ENCODE data around the gene PCSK4.
"Not testable (repeated sequence)": the region's sequence is repeated elsewhere in the genome, so short reads cannot be mapped to it uniquely, and the experiment has no call there.

The PCSK4 gene

GRCh38 chr19:1440418-1440801 lies 49.7 kb downstream of the PCSK4 start:
- no peak for DNase-seq (ENCODE audit: low spot score)
- no peak for TF ChIP-seq CTCF (IDR thresholded peaks at IDR 0.05; ENCODE audit: extremely low read depth, insufficient read depth, missing control alignments)

GRCh38 chr19:1439525-1440417 lies 50.4 kb downstream of the PCSK4 start:
- DNase-seq (ENCODE audit: low spot score); in situ Hi-C loops (cut with MboI; ENCODE audit: low pct_unique_long_range_greater_than_20kb, low sequenced_read_pairs, unreplicated experiment): not testable (repeated sequence)

More at GRCh38 chr19:1440418-1440801, 49.7 kb downstream of the PCSK4 start:
- in situ Hi-C loops (cut with MboI; ENCODE audit: low pct_unique_long_range_greater_than_20kb, low sequenced_read_pairs, unreplicated experiment) = no loop called here

- DNase-seq (ENCODE audit: low spot score) = no peak
- no peak for TF ChIP-seq CTCF (IDR thresholded peaks at IDR 0.05; ENCODE audit: extremely low read depth, insufficient read depth, missing control alignments)
- in situ Hi-C loops (cut with MboI; ENCODE audit: low pct_unique_long_range_greater_than_20kb, low sequenced_read_pairs, unreplicated experiment) = no loop called here
Observed at GRCh38 chr19:1438933-1439354, 51.2 kb downstream of the PCSK4 start.

- DNase-seq (ENCODE audit: low spot score) = peak; percentile 99
- peak; percentile 99 for TF ChIP-seq CTCF (IDR thresholded peaks at IDR 0.05; ENCODE audit: extremely low read depth, insufficient read depth, missing control alignments)
- in situ Hi-C loops (cut with MboI; ENCODE audit: low pct_unique_long_range_greater_than_20kb, low sequenced_read_pairs, unreplicated experiment) = no loop called here
Observed at GRCh38 chr19:1438035-1438932, 51.9 kb downstream of the PCSK4 start, which contains the start of gene RPS15. Gene RPS15 (plus strand): TSS chr19:1438396. CDS start chr19:1438426, 30 bp downstream.

GRCh38 chr19:1437609-1438008 lies 52.5 kb downstream of the PCSK4 start:
- in situ Hi-C loops (cut with MboI; ENCODE audit: low pct_unique_long_range_greater_than_20kb, low sequenced_read_pairs, unreplicated experiment) = no loop called here
- no peak for DNase-seq (ENCODE audit: low spot score)
- TF ChIP-seq CTCF (IDR thresholded peaks at IDR 0.05; ENCODE audit: extremely low read depth, insufficient read depth, missing control alignments) = no peak

- in situ Hi-C loops (cut with MboI; ENCODE audit: low pct_unique_long_range_greater_than_20kb, low sequenced_read_pairs, unreplicated experiment) = no loop called here
- TF ChIP-seq CTCF (IDR thresholded peaks at IDR 0.05; ENCODE audit: extremely low read depth, insufficient read depth, missing control alignments) = no peak
- no peak for DNase-seq (ENCODE audit: low spot score)
Observed at GRCh38 chr19:1435378-1435989, 54.7 kb downstream of the PCSK4 start.
